A673 (cell line): ENCODE measurements around the gene ATP6V0E1. TPM values are rescaled to one million over a fixed set of nuclear protein-coding genes. Genes with fewer than 3 reads are reported as not detected.
"Not testable (repeated sequence)": the region's sequence is repeated elsewhere in the genome, so short reads cannot be mapped to it uniquely, and the experiment has no call there.

Experiments used
- BruUV-seq: library from RNA; stranded (reverse); fragments of 400-500 nt; replicated peaks from 2 replicates; lab custom pipeline; 2021; lab: Mats Ljungman, UMichigan
- CTCF ChIA-PET: fragments of 300-600 bp; sonication (Branson Sonifier 250); formaldehyde crosslinking; loops from one replicate; lab custom pipeline; 2022; ENCODE audit warnings: antibody characterized with exemption; lab: Charles Lee
- POLR2A ChIA-PET: fragments of 300-600 bp; sonication (Branson Sonifier 250); formaldehyde crosslinking; loops from one replicate; lab custom pipeline; 2022; ENCODE audit warnings: antibody characterized with exemption; ENCODE audit not compliant: low non-redundant PET; lab: Charles Lee
- DNase-seq: peaks from one replicate; pipeline ENCODE4 v3.0.0-alpha.2; 2015; ENCODE audit warnings: low spot score
- H3K27ac ChIP-seq: fragments of 200-600 bp; sonication (generic); 2 replicates; pipeline ENCODE4 v1.5.1; 2016; ENCODE audit warnings: mixed run types, low read depth, mild to moderate bottlenecking, mixed read lengths, antibody characterized with exemption, low read length; ENCODE audit not compliant: poor library complexity, severe bottlenecking
- H3K27me3 ChIP-seq: fragments of 200-600 bp; sonication (generic); replicated peaks from 2 replicates; pipeline ENCODE4 v1.6.1; 2017; ENCODE audit warnings: mixed run types, low read depth, mild to moderate bottlenecking, mixed read lengths, antibody characterized with exemption, low read length; ENCODE audit not compliant: insufficient read depth, poor library complexity
- H3K36me3 ChIP-seq: fragments of 200-600 bp; sonication (generic); 2 replicates; pipeline ENCODE4 v1.6.1; 2016; ENCODE audit warnings: mixed run types, mild to moderate bottlenecking, mixed read lengths, antibody characterized with exemption, low read length; ENCODE audit not compliant: insufficient read depth, poor library complexity, severe bottlenecking
- H3K4me1 ChIP-seq: fragments of 200-600 bp; sonication (generic); 2 replicates; pipeline ENCODE4 v1.6.1; 2017; ENCODE audit warnings: mixed run types, mild to moderate bottlenecking, mixed read lengths, antibody characterized with exemption, low read length; ENCODE audit not compliant: insufficient read depth, poor library complexity, severe bottlenecking
- H3K4me3 ChIP-seq: fragments of 200-600 bp; sonication (generic); 2 replicates; pipeline ENCODE4 v1.5.1; 2016; ENCODE audit warnings: low read depth, mixed run types, mild to moderate bottlenecking, mixed read lengths, low read length; ENCODE audit not compliant: poor library complexity, severe bottlenecking
- H3K9me3 ChIP-seq: fragments of 200-600 bp; sonication (generic); 2 replicates; pipeline ENCODE4 v1.6.1; 2016; ENCODE audit warnings: mixed run types, low read depth, mild to moderate bottlenecking, mixed read lengths, antibody characterized with exemption, low read length; ENCODE audit not compliant: poor library complexity, severe bottlenecking
- CTCF ChIP-seq: fragments of 300-800, 200-600 bp; sonication (generic); conservative IDR thresholded peaks from 2 replicates; pipeline ENCODE4 v1.5.1; 2017; ENCODE audit warnings: low read depth, mild to moderate bottlenecking, antibody characterized with exemption, low read length, moderate library complexity, mixed read lengths
- EZH2 ChIP-seq: fragments of 200-600 bp; sonication (generic); IDR thresholded peaks from 2 replicates; pipeline ENCODE4 v1.6.1; 2017; ENCODE audit warnings: borderline replicate concordance, low read depth, mild to moderate bottlenecking, mixed read lengths, antibody characterized with exemption, low read length; ENCODE audit not compliant: poor library complexity, severe bottlenecking
- intact Hi-C: fragments of 100-400 bp; cut with micrococcal nuclease; formaldehyde crosslinking; loops from one replicate; pipeline ENCODE4 v1.10.0; 2022; ENCODE audit not compliant: unreplicated experiment
- total RNA-seq: library from RNA; stranded (reverse); gene quantifications from 2 replicates; pipeline ENCODE4 v1.2.3, GENCODE V29; 2021

The ATP6V0E1 gene
- total RNA-seq, 1 experiment from 2014 or later: 148 TPM

GRCh38 chr5:173029499-173029921, 45.9 kb downstream of the ATP6V0E1 start:
- Histone ChIP-seq H3K27ac (no peak overlapping the region), H3K36me3 (no peaks in the 10 kb centered on the region), H3K27me3 (no peaks in the 10 kb centered on the region), H3K4me1 (peaks cover 10% of the 10 kb centered on the region), H3K4me3 (no peak overlapping the region), H3K9me3 (no peaks in the 10 kb centered on the region)
- CTCF ChIA-PET: no interaction called here
- POLR2A ChIA-PET: interaction anchor here (0.5 kb wide), 1 partner anchor 8 kb away, joined by 27 read pairs; no protein-coding TSS in a partner anchor
- BruUV-seq: no TSS peak
- no peak for TF ChIP-seq EZH2
- no peak for TF ChIP-seq CTCF
- intact Hi-C loops: no loop called here
- DNase-seq: no peak

GRCh38 chr5:173032096-173032495, 48.5 kb downstream of the ATP6V0E1 start:
- BruUV-seq, H3K36me3 ChIP-seq, DNase-seq, POLR2A ChIA-PET, H3K9me3 ChIP-seq, intact Hi-C loops, H3K27me3 ChIP-seq, H3K4me3 ChIP-seq, H3K27ac ChIP-seq: not testable (repeated sequence)
- CTCF ChIA-PET: interaction anchor here (0.7 kb wide), 1 partner anchor 54 kb away, joined by 3 read pairs; no protein-coding TSS in a partner anchor
- H3K4me1 ChIP-seq: peaks cover 22% of the 10 kb centered on the region

- no peak for DNase-seq
- Histone ChIP-seq H3K27ac (no peak overlapping the region), H3K27me3 (no peaks in the 10 kb centered on the region), H3K4me1 (peaks cover 22% of the 10 kb centered on the region), H3K4me3 (no peak overlapping the region), H3K9me3 (no peaks in the 10 kb centered on the region), H3K36me3 (no peaks in the 10 kb centered on the region)
- TF ChIP-seq EZH2: no peak
- TF ChIP-seq CTCF: no peak
- ChIA-PET POLR2A (no interaction called here), CTCF (no interaction called here)
- BruUV-seq: no TSS peak
- intact Hi-C loops: no loop called here
Measured at GRCh38 chr5:173032730-173033129, 49.2 kb downstream of the ATP6V0E1 start.

- no peak for DNase-seq
- Histone ChIP-seq H3K4me3 (no peak overlapping the region), H3K27me3 (no peaks in the 10 kb centered on the region), H3K4me1 (peaks cover 16% of the 10 kb centered on the region), H3K27ac (no peak overlapping the region), H3K9me3 (no peaks in the 10 kb centered on the region), H3K36me3 (no peaks in the 10 kb centered on the region)
- BruUV-seq: no TSS peak
- POLR2A ChIA-PET: no interaction called here
- CTCF ChIA-PET: interaction anchor here (0.5 to 0.6 kb wide), 2 partner anchors 8 to 764 kb away, joined by 5 to 8 read pairs; no protein-coding TSS in a partner anchor
- no peak for TF ChIP-seq CTCF
- no peak for TF ChIP-seq EZH2
- intact Hi-C loops: no loop called here
Measured at GRCh38 chr5:173033923-173034322, 50.4 kb downstream of the ATP6V0E1 start.
